NCI-H2171 treated with DMSO at 0.1 percent for 48 hours (cell line): ENCODE data around the gene CHRNB1.

Experiments
- DNase-seq: peaks from one replicate; lab custom pipeline; 2025; lab: John Stamatoyannopoulos, UW

Gene CHRNB1

GRCh38 chr17:7444682-7445618, at the start of gene CHRNB1:
TSS of gene CHRNB1 (plus strand) at chr17:7445061. CDS start at chr17:7445128, 67 bp downstream.
- peak; percentile 78 for DNase-seq

- no peak for DNase-seq
Measured at GRCh38 chr17:7396147-7396546, 48.7 kb upstream of the CHRNB1 start.

GRCh38 chr17:7398612-7399011, 46.2 kb upstream of the CHRNB1 start:
- DNase-seq, result no peak

- peak; percentile 22 for DNase-seq
Measured at GRCh38 chr17:7403043-7403726, 41.7 kb upstream of the CHRNB1 start.

- DNase-seq, result no peak
Measured at GRCh38 chr17:7403727-7403976, 41.2 kb upstream of the CHRNB1 start.

- peak; percentile 99 for DNase-seq
Measured at GRCh38 chr17:7403977-7404736, 40.7 kb upstream of the CHRNB1 start, which contains the start of gene TMEM256. TSS of gene TMEM256 (minus strand) at chr17:7404097. CDS start at chr17:7404084, 13 bp downstream.

GRCh38 chr17:7404737-7405349, 40.0 kb upstream of the CHRNB1 start:
- DNase-seq, result peak; percentile 10

- no peak for DNase-seq
Measured at GRCh38 chr17:7405350-7406234, 39.3 kb upstream of the CHRNB1 start.

GRCh38 chr17:7406235-7406825, 38.5 kb upstream of the CHRNB1 start:
- no peak for DNase-seq

GRCh38 chr17:7407082-7407481, 37.8 kb upstream of the CHRNB1 start:
- DNase-seq, result no peak

- no peak for DNase-seq
Measured at GRCh38 chr17:7407485-7408251, 37.2 kb upstream of the CHRNB1 start, which contains the start of gene NLGN2. TSS of gene NLGN2 (plus strand) at chr17:7407845. CDS start at chr17:7408256, 411 bp downstream.

GRCh38 chr17:7408252-7408727, 36.6 kb upstream of the CHRNB1 start:
- DNase-seq, result no peak

GRCh38 chr17:7408863-7409262, 36.0 kb upstream of the CHRNB1 start:
- no peak for DNase-seq

- no peak for DNase-seq
Measured at GRCh38 chr17:7409716-7410115, 35.1 kb upstream of the CHRNB1 start.

- no peak for DNase-seq
Measured at GRCh38 chr17:7410634-7411426, 34.0 kb upstream of the CHRNB1 start.

- DNase-seq, result no peak
Measured at GRCh38 chr17:7411427-7411750, 33.5 kb upstream of the CHRNB1 start.

- no peak for DNase-seq
Measured at GRCh38 chr17:7413346-7413985, 31.4 kb upstream of the CHRNB1 start.

GRCh38 chr17:7414837-7415236, 30.0 kb upstream of the CHRNB1 start:
- no peak for DNase-seq
